ENCODE results near the gene RPS2.

Gene RPS2

DNA sequence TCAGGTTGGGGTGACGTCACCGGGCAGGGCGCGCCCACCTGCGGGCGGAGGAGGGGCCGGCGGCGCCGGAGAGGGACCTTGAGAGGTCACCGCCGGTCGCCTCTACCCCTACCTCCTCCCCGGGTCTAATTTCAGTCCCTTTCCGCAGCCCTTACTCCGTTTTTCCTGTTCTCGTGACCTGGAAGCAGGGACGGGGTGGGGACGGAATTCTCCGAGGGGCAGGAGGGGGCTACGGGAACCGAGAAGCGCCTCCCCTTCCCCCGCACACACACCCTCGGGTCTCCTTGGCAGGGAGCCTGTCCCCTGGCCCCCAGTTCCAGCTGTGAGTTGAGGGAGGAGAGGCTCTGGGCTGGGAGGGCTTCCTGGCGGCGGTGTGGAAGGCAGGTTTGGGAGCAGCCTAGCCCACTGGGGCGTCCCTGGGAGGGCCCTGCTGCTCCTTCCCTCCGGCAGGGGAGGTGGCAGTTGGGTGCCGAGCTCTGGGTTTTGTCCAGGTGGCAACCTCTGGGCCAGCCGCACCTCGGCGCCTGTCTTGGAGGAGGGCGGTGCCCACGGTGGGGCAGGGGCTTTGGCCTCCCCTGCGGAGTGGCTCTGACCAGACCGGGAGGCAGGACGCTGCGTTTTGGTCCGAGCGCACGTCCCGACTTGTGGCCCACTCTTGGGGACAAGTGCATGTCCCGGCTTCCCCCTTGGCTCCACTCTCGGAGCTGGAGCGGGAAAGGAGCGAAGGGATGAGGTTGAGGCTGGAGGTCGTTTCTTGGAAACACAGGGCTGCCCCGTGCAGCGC lies 25.9 kb upstream of the RPS2 start:
- DNase-seq: peak; percentile 76
- Mint-ChIP-seq H3K4me3 (peak overlapping the region; percentile 77), H3K27ac (no peak overlapping the region), H3K9me3 (no peaks in the 10 kb centered on the region), H3K4me1 (peaks cover 16% of the 10 kb centered on the region), H3K27me3 (ENCODE audit: low read depth, poor library complexity) (peaks cover 62% of the 10 kb centered on the region), H3K36me3 (ENCODE audit: low read depth) (peaks cover 19% of the 10 kb centered on the region)
- TF ChIP-seq, protein P1, sequence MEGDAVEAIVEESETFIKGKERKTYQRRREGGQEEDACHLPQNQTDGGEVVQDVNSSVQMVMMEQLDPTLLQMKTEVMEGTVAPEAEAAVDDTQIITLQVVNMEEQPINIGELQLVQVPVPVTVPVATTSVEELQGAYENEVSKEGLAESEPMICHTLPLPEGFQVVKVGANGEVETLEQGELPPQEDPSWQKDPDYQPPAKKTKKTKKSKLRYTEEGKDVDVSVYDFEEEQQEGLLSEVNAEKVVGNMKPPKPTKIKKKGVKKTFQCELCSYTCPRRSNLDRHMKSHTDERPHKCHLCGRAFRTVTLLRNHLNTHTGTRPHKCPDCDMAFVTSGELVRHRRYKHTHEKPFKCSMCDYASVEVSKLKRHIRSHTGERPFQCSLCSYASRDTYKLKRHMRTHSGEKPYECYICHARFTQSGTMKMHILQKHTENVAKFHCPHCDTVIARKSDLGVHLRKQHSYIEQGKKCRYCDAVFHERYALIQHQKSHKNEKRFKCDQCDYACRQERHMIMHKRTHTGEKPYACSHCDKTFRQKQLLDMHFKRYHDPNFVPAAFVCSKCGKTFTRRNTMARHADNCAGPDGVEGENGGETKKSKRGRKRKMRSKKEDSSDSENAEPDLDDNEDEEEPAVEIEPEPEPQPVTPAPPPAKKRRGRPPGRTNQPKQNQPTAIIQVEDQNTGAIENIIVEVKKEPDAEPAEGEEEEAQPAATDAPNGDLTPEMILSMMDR (IDR thresholded peaks at IDR 0.05): no peak

DNA sequence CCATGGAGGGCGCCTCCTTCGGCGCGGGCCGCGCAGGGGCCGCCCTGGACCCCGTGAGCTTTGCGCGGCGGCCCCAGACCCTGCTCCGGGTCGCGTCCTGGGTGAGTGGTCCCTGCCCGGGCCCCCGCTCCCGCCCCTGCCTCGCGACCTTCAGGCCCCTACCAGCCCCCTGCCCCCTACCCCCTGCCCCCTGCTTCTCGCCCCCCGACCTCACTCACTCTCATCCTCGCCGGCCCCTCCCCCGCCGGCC lies 25.4 kb upstream of the RPS2 start:
- Mint-ChIP-seq H3K9me3 (no peaks in the 10 kb centered on the region), H3K36me3 (ENCODE audit: low read depth) (peaks cover 14% of the 10 kb centered on the region), H3K27me3 (ENCODE audit: low read depth, poor library complexity) (peaks cover 62% of the 10 kb centered on the region), H3K4me3 (no peak overlapping the region), H3K4me1 (peaks cover 20% of the 10 kb centered on the region), H3K27ac (no peak overlapping the region)
- no peak for DNase-seq
- TF ChIP-seq, protein P1 (IDR thresholded peaks at IDR 0.05): no peak

DNA sequence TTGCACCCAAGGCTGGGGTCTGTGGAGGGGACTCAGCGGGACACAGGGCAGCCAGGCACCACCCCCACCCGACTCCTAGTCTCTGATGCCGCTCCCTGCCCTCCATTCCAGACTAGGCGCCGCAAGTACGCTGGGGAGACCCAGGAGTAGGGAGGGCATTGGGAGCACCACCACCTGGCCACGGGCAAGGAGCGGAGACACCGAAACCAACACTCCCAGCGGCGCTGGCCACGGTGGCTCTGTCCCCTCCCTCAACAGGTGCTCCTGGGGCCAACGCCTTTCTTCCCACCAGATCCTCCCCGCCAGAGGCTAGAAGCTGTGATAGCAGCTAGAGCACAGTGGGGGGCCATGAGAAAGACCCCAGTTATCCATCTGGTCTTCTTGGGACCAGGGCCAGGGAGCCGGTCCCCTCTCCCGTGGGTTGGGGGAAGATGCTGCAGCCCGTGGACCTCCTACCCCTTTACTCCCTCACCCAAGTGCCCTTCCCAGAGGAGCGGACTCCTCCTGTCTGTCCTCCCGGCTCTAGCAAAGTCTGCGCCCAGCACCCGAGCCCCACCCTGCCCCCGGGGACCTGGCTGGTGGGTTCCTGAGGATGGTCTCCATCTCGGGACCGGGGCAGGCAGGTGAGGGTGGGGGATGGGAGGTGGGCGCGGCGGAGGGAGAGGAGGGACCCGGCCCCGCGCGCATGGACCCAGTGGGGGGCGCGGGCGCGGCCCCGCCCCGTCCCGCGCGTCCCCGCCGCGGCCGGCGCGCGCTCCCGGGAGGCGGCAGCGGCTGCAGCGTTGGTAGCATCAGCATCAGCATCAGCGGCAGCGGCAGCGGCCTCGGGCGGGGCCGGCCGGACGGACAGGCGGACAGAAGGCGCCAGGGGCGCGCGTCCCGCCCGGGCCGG lies 24.8 kb upstream of the RPS2 start, which contains the start of gene SYNGR3:
Gene SYNGR3, plus strand, starts transcription at position 762 of the 892 bp plus-strand sequence. CDS start 133 bp downstream, outside the sequence.
- H3K36me3 Mint-ChIP-seq (ENCODE audit: low read depth): peaks cover 14% of the 10 kb centered on the region
- TF ChIP-seq, protein P1 (IDR thresholded peaks at IDR 0.05): no peak
- peaks cover 25% of the 10 kb centered on the region for H3K4me1 Mint-ChIP-seq
- no peak within 1 kb of the TSS for H3K27ac Mint-ChIP-seq
- peak within 1 kb of the TSS; percentile 77 for H3K4me3 Mint-ChIP-seq
- H3K27me3 Mint-ChIP-seq (ENCODE audit: low read depth, poor library complexity): peaks cover 62% of the 10 kb centered on the region
- peak; percentile 48 for DNase-seq
- H3K9me3 Mint-ChIP-seq: no peaks in the 10 kb centered on the region

DNA sequence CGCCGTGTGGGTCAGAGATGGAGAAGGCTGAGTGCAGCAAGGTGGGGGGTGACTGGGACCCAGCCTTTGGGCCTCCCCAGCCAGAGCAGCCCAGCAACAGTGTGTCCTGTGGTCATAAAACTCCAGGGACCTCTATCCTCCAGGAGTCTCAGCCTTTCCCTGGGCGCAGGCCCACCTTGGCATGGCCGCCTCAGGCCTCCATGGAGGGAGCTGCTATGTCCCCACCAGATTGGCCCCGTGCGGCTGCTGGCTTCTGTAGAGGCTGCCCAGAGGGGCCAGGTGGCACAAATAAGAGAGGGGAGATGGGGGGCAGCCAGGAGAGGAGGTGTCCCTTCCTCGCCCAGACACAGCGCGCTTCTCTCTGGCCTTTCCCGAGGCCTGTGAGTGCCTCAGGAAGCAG lies 22.6 kb upstream of the RPS2 start:
- Mint-ChIP-seq H3K4me1 (peaks cover 30% of the 10 kb centered on the region), H3K27me3 (ENCODE audit: low read depth, poor library complexity) (peaks cover 63% of the 10 kb centered on the region), H3K9me3 (no peaks in the 10 kb centered on the region), H3K4me3 (no peak overlapping the region), H3K27ac (no peak overlapping the region), H3K36me3 (ENCODE audit: low read depth) (peaks cover 14% of the 10 kb centered on the region)
- TF ChIP-seq, protein P1 (IDR thresholded peaks at IDR 0.05): no peak
- DNase-seq: no peak

DNA sequence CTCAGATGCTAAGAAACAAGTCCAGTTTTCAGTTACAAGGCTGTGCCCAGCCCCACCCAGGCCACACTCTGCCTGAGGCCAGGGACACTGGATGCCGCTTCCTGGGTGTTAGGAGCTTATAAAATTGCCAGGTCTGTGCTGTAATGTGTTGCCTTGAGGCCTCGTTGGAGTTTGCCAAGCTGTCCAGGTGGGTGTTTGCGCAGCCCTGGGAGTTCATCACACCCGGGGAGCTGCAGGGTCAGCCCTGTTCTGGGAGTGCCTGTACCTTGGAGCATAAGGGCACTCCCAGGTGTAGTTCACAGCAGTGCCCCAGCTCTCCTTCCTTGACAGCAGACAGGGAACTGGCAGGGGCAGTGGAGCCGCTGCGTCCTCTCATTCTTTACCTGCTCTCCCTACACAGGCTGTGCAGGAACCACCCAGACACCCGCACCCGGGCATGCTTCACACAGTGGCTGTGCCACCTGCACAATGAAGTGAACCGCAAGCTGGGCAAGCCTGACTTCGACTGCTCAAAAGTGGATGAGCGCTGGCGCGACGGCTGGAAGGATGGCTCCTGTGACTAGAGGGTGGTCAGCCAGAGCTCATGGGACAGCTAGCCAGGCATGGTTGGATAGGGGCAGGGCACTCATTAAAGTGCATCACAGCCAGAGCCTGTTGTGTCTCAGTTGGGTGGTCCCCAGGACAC lies 21.0 kb upstream of the RPS2 start:
- TF ChIP-seq, protein P1 (IDR thresholded peaks at IDR 0.05): no peak
- H3K27me3 Mint-ChIP-seq (ENCODE audit: low read depth, poor library complexity): peaks cover 63% of the 10 kb centered on the region
- H3K4me3 Mint-ChIP-seq: peak overlapping the region; percentile 89
- peaks cover 26% of the 10 kb centered on the region for H3K4me1 Mint-ChIP-seq
- no peaks in the 10 kb centered on the region for H3K9me3 Mint-ChIP-seq
- peaks cover 14% of the 10 kb centered on the region for H3K36me3 Mint-ChIP-seq (ENCODE audit: low read depth)
- no peak for DNase-seq
- H3K27ac Mint-ChIP-seq: no peak overlapping the region

Data from nephron progenitor cell (in vitro differentiated cells).